GM18951 (cell line): ENCODE measurements around the gene SLC4A4.

Experiments used
- POLR2A ChIP-seq: IDR thresholded peaks from 4 replicates; pipeline ENCODE4 v1.6.1; 2011; ENCODE audit warnings: mild to moderate bottlenecking; ENCODE audit not compliant: insufficient read length, insufficient read depth; ENCODE audit errors: extremely low read depth
- in situ Hi-C: fragments of 300-500 bp; cut with MboI; formaldehyde crosslinking; loops from one replicate; pipeline ENCODE4 v1.12.0; 2022; ENCODE audit warnings: low sequenced_read_pairs, mixed read lengths, inconsistent platforms; ENCODE audit not compliant: unreplicated experiment

SLC4A4 gene

GRCh38 chr4:71604785-71605184 lies 266.0 kb downstream of the SLC4A4 start:
- in situ Hi-C loops: no loop called here
- no peak for TF ChIP-seq POLR2A

GRCh38 chr4:71607109-71607508 lies 268.3 kb downstream of the SLC4A4 start:
- in situ Hi-C loops: no loop called here

DNA sequence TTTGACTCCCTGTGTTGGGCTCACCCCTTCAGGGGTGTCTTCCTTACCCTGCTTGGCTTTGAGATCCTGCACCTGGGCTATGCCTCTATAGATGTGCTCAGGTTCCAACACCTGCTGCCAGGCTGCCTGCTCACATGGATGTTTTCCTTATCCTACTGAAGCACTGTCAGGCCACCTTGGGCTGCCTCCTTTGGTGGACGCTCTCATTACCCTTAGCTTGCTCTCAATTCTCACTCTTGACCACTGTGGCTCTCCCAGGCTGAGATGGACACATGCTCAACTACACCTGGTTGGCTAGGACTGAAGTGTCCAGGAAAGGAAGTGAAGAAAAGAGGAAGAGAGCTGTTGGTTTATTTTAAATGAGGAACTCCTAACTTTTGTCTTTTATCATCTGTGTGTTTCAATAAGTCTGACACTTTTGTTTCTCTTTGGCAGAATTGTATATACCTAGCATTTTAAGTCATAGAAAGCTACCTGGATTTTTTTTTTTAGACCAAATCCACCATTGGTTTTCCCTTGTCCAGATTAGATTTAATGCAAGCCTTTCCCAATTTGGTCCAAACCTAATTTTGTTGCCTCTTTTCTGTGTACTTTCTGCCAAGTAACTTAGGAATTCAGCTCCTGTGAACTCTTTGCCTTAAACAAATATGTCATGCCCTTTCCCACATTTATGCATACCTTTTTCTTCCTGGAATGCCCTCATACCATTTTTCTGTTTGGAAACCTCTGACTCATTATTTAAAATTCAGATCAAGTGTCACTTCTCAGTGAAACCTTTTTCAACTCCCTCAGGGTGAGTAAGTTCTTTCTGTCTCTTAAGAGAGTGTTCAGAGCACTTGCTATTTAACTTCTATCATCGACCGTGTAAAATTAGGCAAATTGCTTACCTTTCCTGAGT lies 269.2 kb downstream of the SLC4A4 start:
- no peak for TF ChIP-seq POLR2A
- in situ Hi-C loops: no loop called here

More at GRCh38 chr4:71607109-71607508, 268.3 kb downstream of the SLC4A4 start:
- no peak for TF ChIP-seq POLR2A

GRCh38 chr4:71608678-71609071 lies 269.9 kb downstream of the SLC4A4 start:
- TF ChIP-seq POLR2A: no peak
- in situ Hi-C loops: no loop called here

GRCh38 chr4:71609167-71609566 lies 270.3 kb downstream of the SLC4A4 start:
- in situ Hi-C loops: no loop called here
- TF ChIP-seq POLR2A: no peak

GRCh38 chr4:71609651-71610050 lies 270.8 kb downstream of the SLC4A4 start:
- no peak for TF ChIP-seq POLR2A
- in situ Hi-C loops: no loop called here

DNA sequence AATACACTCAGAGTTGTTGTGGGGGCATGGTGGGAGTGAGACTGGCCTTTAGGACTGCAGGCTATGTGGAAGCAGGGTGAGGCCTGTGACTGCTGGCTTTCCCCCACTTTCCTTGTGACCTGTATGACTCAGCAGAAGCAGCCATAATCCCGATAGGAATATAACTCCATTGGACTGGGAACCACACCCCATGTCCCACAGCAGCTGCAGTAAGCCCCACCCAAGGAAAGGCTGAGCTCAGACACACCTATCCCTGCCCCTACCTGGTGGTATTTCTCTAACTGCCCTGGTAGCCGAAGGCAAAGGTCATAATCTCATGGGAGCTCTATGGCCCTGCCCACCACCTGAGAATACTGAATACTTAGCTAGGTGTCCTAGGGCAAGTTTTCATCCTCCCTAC lies 275.8 kb downstream of the SLC4A4 start:
- no peak for TF ChIP-seq POLR2A
- in situ Hi-C loops: no loop called here

GRCh38 chr4:71616168-71616811 lies 277.5 kb downstream of the SLC4A4 start:
- no peak for TF ChIP-seq POLR2A
- in situ Hi-C loops: no loop called here
